ENCODE results near the gene RNF112. TPM values are rescaled to one million over a fixed set of nuclear protein-coding genes. Genes with fewer than 3 reads are reported as not detected.

Gene RNF112
- total RNA-seq, 2 donors from 2014 or later = 0.25 to 0.57 TPM

GRCh38 chr17:19379361-19380065 is 31.5 kb upstream of the RNF112 start:
- Mint-ChIP-seq H3K27ac (peak overlapping the region; percentile 97), H3K4me1 (peaks cover 26% of the 10 kb centered on the region), H3K27me3 (no peaks in the 10 kb centered on the region), H3K4me3 (peak overlapping the region; percentile 99), H3K36me3 (ENCODE audit: low read depth) (peaks cover 7% of the 10 kb centered on the region)
- no peaks in the 10 kb centered on the region for H3K9me3 ChIP-seq (ENCODE audit: control insufficient read depth, low read length, poor library complexity, severe bottlenecking)
- no peak for ATAC-seq
- no peak for DNase-seq

GRCh38 chr17:19380481-19381301 is 30.3 kb upstream of the RNF112 start:
- no peak for DNase-seq
- H3K36me3 Mint-ChIP-seq (ENCODE audit: low read depth) = peaks cover 8% of the 10 kb centered on the region
- no peaks in the 10 kb centered on the region for H3K27me3 Mint-ChIP-seq
- no peak overlapping the region for H3K27ac Mint-ChIP-seq
- no peak for ATAC-seq
- H3K4me1 Mint-ChIP-seq = peaks cover 26% of the 10 kb centered on the region
- H3K4me3 Mint-ChIP-seq = no peak overlapping the region
- no peaks in the 10 kb centered on the region for H3K9me3 ChIP-seq (ENCODE audit: control insufficient read depth, low read length, poor library complexity, severe bottlenecking)

GRCh38 chr17:19381361-19381740 is 29.7 kb upstream of the RNF112 start:
- H3K4me1 Mint-ChIP-seq = peaks cover 26% of the 10 kb centered on the region

DNA sequence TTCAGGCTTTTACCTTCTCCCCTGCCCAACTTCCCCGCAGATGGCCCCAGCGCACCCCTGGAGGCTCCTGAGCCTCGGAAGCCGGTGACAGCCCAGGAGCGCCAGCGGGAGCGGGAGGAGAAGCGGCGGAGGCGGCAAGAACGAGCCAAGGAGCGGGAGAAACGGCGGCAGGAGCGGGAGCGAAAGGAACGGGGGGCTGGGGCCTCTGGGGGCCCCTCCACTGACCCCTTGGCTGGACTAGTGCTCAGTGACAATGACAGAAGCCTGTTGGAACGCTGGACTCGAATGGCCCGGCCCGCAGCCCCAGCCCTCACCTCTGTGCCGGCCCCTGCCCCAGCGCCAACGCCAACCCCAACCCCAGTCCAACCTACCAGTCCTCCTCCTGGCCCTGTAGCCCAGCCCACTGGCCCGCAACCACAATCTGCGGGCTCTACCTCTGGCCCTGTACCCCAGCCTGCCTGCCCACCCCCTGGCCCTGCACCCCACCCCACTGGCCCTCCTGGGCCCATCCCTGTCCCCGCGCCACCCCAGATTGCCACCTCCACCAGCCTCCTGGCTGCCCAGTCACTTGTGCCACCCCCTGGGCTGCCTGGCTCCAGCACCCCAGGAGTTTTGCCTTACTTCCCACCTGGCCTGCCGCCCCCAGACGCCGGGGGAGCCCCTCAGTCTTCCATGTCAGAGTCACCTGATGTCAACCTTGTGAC is 29.1 kb upstream of the RNF112 start:
- ATAC-seq (no peak), DNase-seq (no peak)
- H3K4me3 Mint-ChIP-seq = no peak overlapping the region
- H3K4me1 Mint-ChIP-seq = peaks cover 25% of the 10 kb centered on the region
- peaks cover 8% of the 10 kb centered on the region for H3K36me3 Mint-ChIP-seq (ENCODE audit: low read depth)
- H3K27ac Mint-ChIP-seq = no peak overlapping the region
- H3K27me3 Mint-ChIP-seq = no peaks in the 10 kb centered on the region
- no peaks in the 10 kb centered on the region for H3K9me3 ChIP-seq (ENCODE audit: control insufficient read depth, low read length, poor library complexity, severe bottlenecking)

More at GRCh38 chr17:19381361-19381740, 29.7 kb upstream of the RNF112 start:
- H3K27ac Mint-ChIP-seq = no peak overlapping the region
- no peak overlapping the region for H3K4me3 Mint-ChIP-seq
- H3K9me3 ChIP-seq (ENCODE audit: control insufficient read depth, low read length, poor library complexity, severe bottlenecking) = no peaks in the 10 kb centered on the region
- peaks cover 8% of the 10 kb centered on the region for H3K36me3 Mint-ChIP-seq (ENCODE audit: low read depth)
- DNase-seq (no peak), ATAC-seq (no peak)
- no peaks in the 10 kb centered on the region for H3K27me3 Mint-ChIP-seq

DNA sequence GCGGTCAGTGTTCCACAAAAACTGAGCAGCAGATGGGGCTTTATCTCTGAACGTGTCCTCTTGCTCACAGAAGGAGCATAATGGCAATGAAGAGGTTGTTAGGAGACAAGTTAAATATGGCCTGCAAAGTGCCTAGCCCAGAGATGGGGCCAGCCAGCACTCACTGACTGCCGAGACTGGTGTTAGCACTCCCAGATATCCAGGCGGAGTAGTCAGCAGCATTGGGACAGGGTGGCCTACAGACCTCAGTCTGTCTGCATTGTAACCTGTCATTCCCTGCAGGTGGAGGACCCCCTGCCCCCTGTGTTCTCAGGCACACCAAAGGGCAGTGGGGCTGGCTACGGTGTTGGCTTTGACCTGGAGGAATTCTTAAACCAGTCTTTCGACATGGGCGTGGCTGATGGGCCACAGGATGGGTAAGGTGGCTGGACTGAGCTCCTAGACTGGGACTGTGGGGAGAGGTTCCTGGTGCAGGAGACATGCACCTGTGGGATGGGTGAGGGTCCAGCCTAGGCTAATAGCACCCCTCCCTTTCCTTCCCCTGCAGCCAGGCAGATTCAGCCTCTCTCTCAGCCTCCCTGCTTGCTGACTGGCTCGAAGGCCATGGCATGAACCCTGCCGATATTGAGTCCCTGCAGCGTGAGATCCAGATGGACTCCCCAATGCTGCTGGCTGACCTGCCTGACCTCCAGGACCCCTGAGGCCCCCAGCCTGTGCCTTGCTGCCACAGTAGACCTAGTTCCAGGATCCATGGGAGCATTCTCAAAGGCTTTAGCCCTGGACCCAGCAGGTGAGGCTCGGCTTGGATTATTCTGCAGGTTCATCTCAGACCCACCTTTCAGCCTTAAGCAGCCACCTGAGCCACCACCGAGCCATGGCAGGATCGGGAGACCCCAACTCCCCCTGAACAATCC is 28.2 kb upstream of the RNF112 start:
- ATAC-seq = no peak
- H3K4me3 Mint-ChIP-seq = no peak overlapping the region
- no peak for DNase-seq
- no peaks in the 10 kb centered on the region for H3K9me3 ChIP-seq (ENCODE audit: control insufficient read depth, low read length, poor library complexity, severe bottlenecking)
- no peak overlapping the region for H3K27ac Mint-ChIP-seq
- peaks cover 6% of the 10 kb centered on the region for H3K36me3 Mint-ChIP-seq (ENCODE audit: low read depth)
- H3K4me1 Mint-ChIP-seq = peaks cover 19% of the 10 kb centered on the region
- H3K27me3 Mint-ChIP-seq = no peaks in the 10 kb centered on the region

- peaks cover 19% of the 10 kb centered on the region for H3K4me1 Mint-ChIP-seq
- H3K27me3 Mint-ChIP-seq = no peaks in the 10 kb centered on the region
- DNase-seq (no peak), ATAC-seq (no peak)
- no peak overlapping the region for H3K4me3 Mint-ChIP-seq
- H3K36me3 Mint-ChIP-seq (ENCODE audit: low read depth) = peaks cover 6% of the 10 kb centered on the region
- no peaks in the 10 kb centered on the region for H3K9me3 ChIP-seq (ENCODE audit: control insufficient read depth, low read length, poor library complexity, severe bottlenecking)
- H3K27ac Mint-ChIP-seq = peak overlapping the region; percentile 85
Measured at GRCh38 chr17:19383681-19384470, 27.2 kb upstream of the RNF112 start.

GRCh38 chr17:19384723-19385391 is 26.2 kb upstream of the RNF112 start:
- Mint-ChIP-seq H3K4me1 (peaks cover 19% of the 10 kb centered on the region), H3K27ac (peak overlapping the region; percentile 85), H3K4me3 (no peak overlapping the region), H3K27me3 (no peaks in the 10 kb centered on the region), H3K36me3 (ENCODE audit: low read depth) (peaks cover 6% of the 10 kb centered on the region)
- ATAC-seq (no peak), DNase-seq (no peak)
- no peaks in the 10 kb centered on the region for H3K9me3 ChIP-seq (ENCODE audit: control insufficient read depth, low read length, poor library complexity, severe bottlenecking)

- Mint-ChIP-seq H3K4me1 (peaks cover 18% of the 10 kb centered on the region), H3K27me3 (no peaks in the 10 kb centered on the region), H3K36me3 (ENCODE audit: low read depth) (peaks cover 5% of the 10 kb centered on the region), H3K4me3 (no peak overlapping the region), H3K27ac (no peak overlapping the region)
- H3K9me3 ChIP-seq (ENCODE audit: control insufficient read depth, low read length, poor library complexity, severe bottlenecking) = no peaks in the 10 kb centered on the region
- DNase-seq = no peak
- ATAC-seq = no peak
Measured at GRCh38 chr17:19385521-19385983, 25.5 kb upstream of the RNF112 start.

DNA sequence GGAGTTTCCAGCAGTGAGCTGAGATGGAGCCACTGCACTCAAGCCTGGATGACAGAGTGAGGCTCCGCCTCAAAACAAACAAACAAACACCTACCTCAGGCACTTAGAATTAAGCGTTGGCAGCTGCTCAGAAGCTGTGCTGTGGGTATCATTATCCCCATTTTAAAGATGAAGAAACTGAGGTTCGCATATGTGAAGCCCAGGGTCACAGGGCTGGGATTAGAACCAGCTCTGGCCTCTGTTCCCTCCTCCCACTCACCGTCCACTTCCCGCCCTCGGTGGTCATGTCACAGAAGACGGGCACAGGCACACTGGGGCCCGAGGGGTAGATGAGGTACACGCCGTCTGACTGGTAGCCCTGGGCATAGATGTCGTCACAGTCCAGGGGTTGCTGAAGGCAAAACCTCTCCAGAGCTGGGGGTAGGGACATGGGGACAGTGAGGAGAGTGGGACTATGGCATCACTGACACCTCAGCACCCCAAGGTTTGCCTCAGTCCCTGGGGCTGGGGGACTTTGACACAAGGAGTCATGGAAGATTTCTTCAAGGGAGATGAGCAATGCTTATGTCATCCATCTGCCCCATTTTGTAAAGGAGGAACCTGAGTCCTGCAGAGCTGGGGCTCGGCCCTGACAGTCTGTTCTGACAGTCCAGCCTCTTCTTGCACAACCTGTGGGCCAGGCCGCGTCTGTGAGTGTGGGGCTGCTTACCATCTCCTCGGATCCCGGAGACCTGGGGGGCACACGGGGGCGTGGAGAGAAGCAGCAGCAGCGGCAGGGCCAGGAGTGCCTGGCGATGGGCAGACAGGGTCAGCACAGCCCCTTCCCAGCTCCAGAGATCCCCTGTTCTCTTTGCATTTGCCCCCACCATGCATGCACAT is 24.7 kb upstream of the RNF112 start:
- H3K27ac Mint-ChIP-seq = no peak overlapping the region
- H3K27me3 Mint-ChIP-seq = no peaks in the 10 kb centered on the region
- H3K4me3 Mint-ChIP-seq = no peak overlapping the region
- H3K4me1 Mint-ChIP-seq = peaks cover 15% of the 10 kb centered on the region
- peaks cover 3% of the 10 kb centered on the region for H3K36me3 Mint-ChIP-seq (ENCODE audit: low read depth)
- DNase-seq (no peak), ATAC-seq (peak; percentile 52)
- no peaks in the 10 kb centered on the region for H3K9me3 ChIP-seq (ENCODE audit: control insufficient read depth, low read length, poor library complexity, severe bottlenecking)

DNA sequence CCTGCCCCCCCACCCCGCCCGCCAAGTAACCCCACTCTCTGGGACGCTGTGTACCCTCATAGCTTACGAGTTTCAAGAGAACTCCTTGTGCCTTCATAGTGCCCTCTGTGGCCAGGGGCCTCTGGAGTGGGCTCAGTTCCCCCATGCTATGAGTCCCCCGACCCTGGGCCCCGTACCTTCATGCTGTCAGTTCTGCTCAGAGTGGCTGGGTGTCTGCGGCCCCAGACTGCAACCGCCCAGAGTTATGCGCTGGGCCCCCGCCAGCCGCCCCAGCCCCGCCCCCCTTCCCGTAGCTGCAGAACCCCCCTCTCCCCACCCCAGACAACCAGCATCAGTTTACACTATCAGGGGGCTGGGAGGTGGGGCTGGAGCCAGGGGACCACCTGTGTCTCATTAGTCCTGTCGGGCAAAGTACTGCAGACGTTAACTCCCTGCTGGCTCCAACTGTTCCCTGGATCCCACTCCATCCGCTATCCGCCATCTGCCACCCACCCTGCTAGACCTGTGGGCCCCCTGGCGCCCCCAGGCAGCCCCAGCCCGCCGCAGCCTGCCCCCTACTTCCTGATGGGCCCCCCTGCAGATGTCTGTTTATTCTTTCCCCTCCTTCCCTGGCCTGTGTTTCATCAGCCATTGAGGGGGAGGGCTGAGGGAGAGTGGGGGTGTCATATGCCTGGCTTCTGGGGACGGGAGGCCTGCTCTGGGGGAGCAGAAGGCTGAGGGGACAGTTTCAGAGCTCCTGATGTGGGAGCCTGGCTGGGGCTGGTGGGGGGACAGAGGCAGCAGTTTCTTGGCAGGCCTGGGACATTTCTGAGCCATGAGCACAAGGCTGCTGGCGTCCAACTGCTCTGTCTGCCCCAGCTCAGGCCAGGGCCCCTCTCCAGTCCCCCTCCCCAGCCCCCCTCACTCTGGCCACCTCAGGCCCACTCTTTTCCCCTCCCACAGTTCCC is 23.8 kb upstream of the RNF112 start, which contains the start of gene MFAP4:
Gene MFAP4, minus strand, starts transcription at position 217 of the 947 bp plus-strand sequence. Its CDS starts 35 bp downstream, at position 182.
- peak within 1 kb of the TSS; percentile 16 for H3K27ac Mint-ChIP-seq
- DNase-seq = no peak
- no peak within 1 kb of the TSS for H3K4me3 Mint-ChIP-seq
- H3K9me3 ChIP-seq (ENCODE audit: control insufficient read depth, low read length, poor library complexity, severe bottlenecking) = no peaks in the 10 kb centered on the region
- H3K4me1 Mint-ChIP-seq = peaks cover 15% of the 10 kb centered on the region
- H3K27me3 Mint-ChIP-seq = peaks cover 2% of the 10 kb centered on the region
- peaks cover 3% of the 10 kb centered on the region for H3K36me3 Mint-ChIP-seq (ENCODE audit: low read depth)
- no peak for ATAC-seq

All from T-helper 17 cell (primary cell).